ENCODE data around the gene GARIN3. TPM values are rescaled to one million over a fixed set of nuclear protein-coding genes. Genes with fewer than 3 reads are reported as not detected.

GARIN3 gene
- total and polyA plus RNA-seq, 9 of the 15 experiments (the other 6 are each of a cell fraction or from before 2014, with no cell fraction given) = not detected

- peak; percentile 35; the same call in 1 of the 2 replicates for TF ChIP-seq TCF3 (CRISPR knock-in tag; IDR thresholded peaks at IDR 0.05)
- no peak for TF ChIP-seq ZFP91 (CRISPR knock-in tag; IDR thresholded peaks at IDR 0.05)
- TF ChIP-seq KDM4B (IDR thresholded peaks at IDR 0.05; ENCODE audit: borderline replicate concordance in 2 of 2, low read depth in 1 of 2) = no peak
- TF ChIP-seq HMG20A (CRISPR knock-in tag; conservative IDR thresholded peaks at IDR 0.05) = no peak
- no peak for TF ChIP-seq ZNF609 (CRISPR knock-in tag; IDR thresholded peaks at IDR 0.05; ENCODE audit: borderline replicate concordance)
- TF ChIP-seq NFRKB (IDR thresholded peaks at IDR 0.05; ENCODE audit: low read depth) = no peak
- peak; percentile 76 for TF ChIP-seq DEAF1 (CRISPR knock-in tag; IDR thresholded peaks at IDR 0.05)
- TF ChIP-seq ZNF551 (CRISPR knock-in tag; IDR thresholded peaks at IDR 0.05) = no peak
- peak; percentile 65 for TF ChIP-seq KLF16 (IDR thresholded peaks at IDR 0.05)
- TF ChIP-seq MNT (conservative IDR thresholded peaks at IDR 0.05) = peak; percentile 41 to 49; a peak in 1 of 4 replicates
- peak; percentile 37 for TF ChIP-seq ZNF384 (IDR thresholded peaks at IDR 0.05; ENCODE audit: low read depth, low read length)
- TF ChIP-seq ETS2 (tag; IDR thresholded peaks at IDR 0.05; ENCODE audit: borderline replicate concordance, poor library complexity, severe bottlenecking) = no peak
- TF ChIP-seq RAD21 (CRISPR knock-in tag; conservative IDR thresholded peaks at IDR 0.05 in 1 of 2, IDR thresholded peaks at IDR 0.05 in 1 of 2) = peak; percentile 76 to 79
- TF ChIP-seq ZNF134 (CRISPR knock-in tag; conservative IDR thresholded peaks at IDR 0.05) = no peak
- TF ChIP-seq ARID1B (IDR thresholded peaks at IDR 0.05) = peak; percentile 53
- TF ChIP-seq PRPF4 (IDR thresholded peaks at IDR 0.05; ENCODE audit: insufficient read depth, low read depth, low read length, poor library complexity, severe bottlenecking) = no peak
These were observed 17.1 kb downstream of the GARIN3 start (continued) for GRCh38 chr5:157148734-157149615.
